ENCODE measurements around the gene EVI5. TPM values are rescaled to one million over a fixed set of nuclear protein-coding genes. Genes with fewer than 3 reads are reported as not detected.

Gene EVI5
- total RNA-seq, 1 experiment from 2014 or later, result 11.4 TPM

- no peaks in the 10 kb centered on the region for H3K27me3 Mint-ChIP-seq (ENCODE audit: low read depth)
- no peaks in the 10 kb centered on the region for H3K4me1 Mint-ChIP-seq
- no peak for TF ChIP-seq ETV6 (CRISPR knock-in tag; IDR thresholded peaks at IDR 0.05)
- H3K9me3 Mint-ChIP-seq, result no peaks in the 10 kb centered on the region
- H3K36me3 Mint-ChIP-seq, result no peaks in the 10 kb centered on the region
- H3K4me3 Mint-ChIP-seq, result no peak overlapping the region
- ChIA-PET POLR2A (no interaction called here), CTCF (no interaction called here)
- H3K27ac Mint-ChIP-seq, result no peak overlapping the region
- no peak for ATAC-seq
- DNase-seq (ENCODE audit: low spot score), result no peak
These were observed 265.9 kb downstream of the EVI5 start for GRCh38 chr1:92519043-92519442.

- Mint-ChIP-seq H3K4me3 (no peak overlapping the region), H3K27me3 (ENCODE audit: low read depth) (no peaks in the 10 kb centered on the region), H3K9me3 (no peaks in the 10 kb centered on the region), H3K36me3 (no peaks in the 10 kb centered on the region), H3K27ac (no peak overlapping the region), H3K4me1 (no peaks in the 10 kb centered on the region)
- ATAC-seq (no peak), DNase-seq (ENCODE audit: low spot score) (no peak)
- TF ChIP-seq ATF3 (CRISPR knock-in tag; conservative IDR thresholded peaks at IDR 0.05), result no peak
- POLR2A ChIA-PET, result no interaction called here
- CTCF ChIA-PET, result no interaction called here
These were observed 268.3 kb downstream of the EVI5 start for GRCh38 chr1:92516574-92516973.

GRCh38 chr1:92515796-92516201 is 269.1 kb downstream of the EVI5 start:
- Mint-ChIP-seq H3K36me3 (no peaks in the 10 kb centered on the region), H3K27me3 (ENCODE audit: low read depth) (no peaks in the 10 kb centered on the region), H3K9me3 (no peaks in the 10 kb centered on the region), H3K27ac (no peak overlapping the region), H3K4me1 (no peaks in the 10 kb centered on the region), H3K4me3 (no peak overlapping the region)
- TF ChIP-seq ESRRA (CRISPR knock-in tag; IDR thresholded peaks at IDR 0.05; ENCODE audit: borderline replicate concordance) (no peak), AR (CRISPR knock-in tag; IDR thresholded peaks at IDR 0.05) (no peak), TP53 (CRISPR knock-in tag; IDR thresholded peaks at IDR 0.05) (no peak), ZNF317 (CRISPR knock-in tag; IDR thresholded peaks at IDR 0.05; ENCODE audit: borderline replicate concordance, low read depth) (no peak), ATF6 (CRISPR knock-in tag; IDR thresholded peaks at IDR 0.05) (no peak), ZNF121 (CRISPR knock-in tag; IDR thresholded peaks at IDR 0.05) (no peak), ZNF138 (CRISPR knock-in tag; conservative IDR thresholded peaks at IDR 0.05) (no peak), EMX1 (CRISPR knock-in tag; IDR thresholded peaks at IDR 0.05) (no peak), GABPB1 (CRISPR knock-in tag; IDR thresholded peaks at IDR 0.05) (no peak)
- ChIA-PET POLR2A (no interaction called here), CTCF (no interaction called here)
- DNase-seq (ENCODE audit: low spot score) (no peak), ATAC-seq (no peak)

- ChIA-PET CTCF (no interaction called here), POLR2A (no interaction called here)
- Mint-ChIP-seq H3K36me3 (no peaks in the 10 kb centered on the region), H3K27me3 (ENCODE audit: low read depth) (no peaks in the 10 kb centered on the region), H3K4me1 (no peaks in the 10 kb centered on the region), H3K27ac (no peak overlapping the region), H3K4me3 (no peak overlapping the region), H3K9me3 (no peaks in the 10 kb centered on the region)
- ATAC-seq (no peak), DNase-seq (ENCODE audit: low spot score) (no peak)
- no peak for TF ChIP-seq MAX (CRISPR knock-in tag; IDR thresholded peaks at IDR 0.05)
- no peak for TF ChIP-seq E2F5 (CRISPR knock-in tag; IDR thresholded peaks at IDR 0.05)
- no peak for TF ChIP-seq ZNF532 (CRISPR knock-in tag; IDR thresholded peaks at IDR 0.05; ENCODE audit: borderline replicate concordance)
- TF ChIP-seq TP53 (CRISPR knock-in tag; IDR thresholded peaks at IDR 0.05), result no peak
- no peak for TF ChIP-seq E2F4 (CRISPR knock-in tag; IDR thresholded peaks at IDR 0.05; ENCODE audit: borderline replicate concordance, low read depth)
- TF ChIP-seq ZNF317 (CRISPR knock-in tag; IDR thresholded peaks at IDR 0.05; ENCODE audit: borderline replicate concordance, low read depth), result no peak
- no peak for TF ChIP-seq HMGA2 (CRISPR knock-in tag; IDR thresholded peaks at IDR 0.05)
These were observed 273.4 kb downstream of the EVI5 start for GRCh38 chr1:92511541-92511940.
